Activated T-cell treated with anti-CD3 and anti-CD28 coated beads, Interleukin-2, amount 50 U/mL, for 1 hour (primary cell): Measurements from ENCODE around the gene ANKRD23.
"Not testable (repeated sequence)": the region's sequence is repeated elsewhere in the genome, so short reads cannot be mapped to it uniquely, and the experiment has no call there.

Experiments
- DNase-seq: peaks from one replicate; pipeline ENCODE4 v3.0.0-alpha.2; 2020

ANKRD23 gene

GRCh38 chr2:96843538-96844268, at the start of gene ANKRD23:
Gene ANKRD23, minus strand, starts transcription at chr2:96844021. Its CDS starts 29 bp downstream, at chr2:96843992.
- no peak for DNase-seq

DNA sequence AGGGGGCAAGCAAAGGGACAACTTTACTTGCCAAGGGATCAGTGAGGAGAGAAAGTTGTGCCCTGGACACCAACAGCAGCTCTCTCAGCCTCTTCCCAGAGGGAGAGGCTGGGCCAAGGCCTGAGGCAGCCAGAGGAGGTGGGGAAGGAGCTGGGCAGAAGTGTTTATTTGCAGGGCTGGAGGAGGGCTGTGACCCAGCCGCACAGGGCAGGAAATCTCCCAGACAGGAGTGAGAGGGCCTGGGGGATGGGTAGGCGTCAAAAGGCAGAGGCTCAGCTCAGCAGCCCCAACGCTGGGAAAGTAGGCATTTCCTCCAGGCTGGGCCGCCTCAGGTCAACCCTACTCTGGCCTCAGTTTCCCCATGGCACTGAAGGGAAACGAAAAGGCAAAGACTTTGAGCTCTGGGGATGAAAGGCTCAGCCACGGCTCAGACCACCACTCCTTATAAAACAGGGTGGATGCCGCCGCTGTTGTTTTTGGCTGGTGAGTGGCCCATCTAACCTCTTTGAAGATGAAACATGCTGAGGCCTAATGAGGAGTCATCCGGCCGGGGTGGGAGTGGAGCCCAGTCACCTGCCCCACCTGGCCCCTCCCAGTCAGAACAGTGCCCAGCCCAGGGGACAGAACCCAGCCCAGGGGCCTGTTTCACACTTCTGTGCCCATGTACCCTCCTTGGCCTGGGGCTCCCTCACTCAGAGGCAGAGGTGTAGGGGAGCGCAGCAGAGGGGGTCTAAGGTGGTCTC, 47.9 kb upstream of the ANKRD23 start:
- DNase-seq, result peak; percentile 38

DNA sequence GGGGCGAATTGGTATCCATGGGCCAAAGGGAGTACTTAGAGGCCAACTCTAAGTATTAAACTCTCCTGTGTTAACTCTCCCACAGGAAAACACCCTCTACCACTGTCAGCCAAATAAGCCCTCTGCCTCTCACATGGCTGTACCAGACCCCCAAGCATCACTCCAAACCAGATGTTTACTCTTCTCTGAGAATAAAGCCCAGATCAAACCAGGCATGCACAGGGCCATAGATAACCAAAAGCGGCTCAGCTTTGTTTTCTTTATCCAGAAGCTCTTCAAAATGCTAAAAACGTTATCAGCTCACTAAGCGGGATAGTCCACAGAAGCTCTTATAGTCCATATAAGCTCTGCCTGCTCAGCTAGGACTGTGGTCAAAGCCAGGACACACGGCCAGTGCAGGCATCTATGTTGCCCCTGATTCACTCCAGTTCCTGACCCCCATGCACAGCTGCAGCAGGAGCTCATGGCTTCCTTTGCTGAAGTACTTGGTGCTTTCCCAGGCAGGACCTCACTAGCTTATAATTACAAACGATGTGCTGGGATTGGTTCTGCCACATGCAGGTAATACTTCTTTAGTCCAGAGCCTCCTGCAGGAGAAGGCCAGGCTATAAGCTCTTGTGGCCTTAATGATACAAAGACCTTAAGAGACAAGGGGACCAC, 47.0 kb upstream of the ANKRD23 start:
- no peak for DNase-seq

DNA sequence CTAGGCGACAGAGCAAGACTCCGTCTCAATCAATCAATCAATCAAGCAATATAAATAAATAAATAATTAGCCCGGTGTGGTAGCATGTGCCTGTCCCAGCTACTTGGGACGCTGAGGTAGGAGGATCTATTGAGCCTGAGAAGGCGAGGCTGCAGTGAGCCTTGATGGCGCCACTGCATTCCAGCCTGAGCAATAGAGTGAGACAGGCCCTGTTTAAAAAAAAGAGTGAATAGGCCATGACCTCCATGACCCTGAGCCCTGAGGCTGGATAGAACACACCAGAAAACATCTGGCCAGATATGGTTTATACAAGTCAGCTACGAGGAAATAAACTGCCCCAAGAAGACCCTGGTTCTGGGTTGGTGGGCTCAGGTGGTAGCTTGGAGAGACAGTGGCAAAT, 46.4 kb upstream of the ANKRD23 start:
- DNase-seq, result no peak

DNA sequence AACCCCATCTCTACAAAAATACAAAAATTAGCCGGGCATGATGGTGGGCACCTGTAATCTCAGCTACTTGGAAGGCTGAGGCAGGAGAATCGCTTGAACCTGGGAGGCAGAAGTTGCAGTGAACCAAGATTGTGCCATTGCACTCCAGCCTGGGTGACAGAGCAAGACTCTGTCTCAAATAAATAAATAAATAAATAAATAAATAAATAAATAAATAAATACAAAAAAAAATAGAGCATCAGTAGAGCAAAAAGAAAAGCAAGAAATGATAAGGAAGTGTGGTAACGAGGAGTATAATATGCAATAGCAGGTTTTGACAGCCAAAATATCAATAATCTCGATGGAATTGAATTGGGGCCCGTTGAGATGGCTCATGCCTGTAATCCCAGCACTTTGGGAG, 45.7 kb upstream of the ANKRD23 start:
- not testable (repeated sequence) for DNase-seq

GRCh38 chr2:96888072-96889011, 44.5 kb upstream of the ANKRD23 start:
- no peak for DNase-seq

DNA sequence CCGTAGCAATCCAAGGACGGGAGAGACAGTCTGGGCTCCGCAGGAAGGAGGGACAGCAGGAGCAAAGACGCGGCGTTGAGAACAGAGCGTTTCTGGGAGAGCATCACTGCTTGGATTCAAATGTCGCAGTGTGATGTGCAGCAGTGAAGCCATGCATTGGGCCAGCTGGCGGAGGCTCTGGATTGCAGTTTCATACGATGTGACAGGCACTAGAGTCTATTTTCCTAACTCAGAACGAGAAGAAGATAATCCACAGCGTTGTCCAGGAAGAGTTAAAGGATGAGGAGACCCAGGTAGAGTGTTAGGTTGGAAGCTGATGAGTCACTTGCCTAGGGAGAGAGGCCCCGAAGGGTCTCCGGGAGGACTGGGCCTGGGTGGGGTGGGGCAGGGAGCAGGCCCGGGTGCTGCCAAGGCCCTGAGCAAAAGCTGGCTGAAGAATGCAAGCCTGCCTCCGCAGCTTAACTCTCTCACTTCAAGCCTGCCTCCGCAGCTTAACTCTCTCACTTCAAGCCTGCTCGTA, 43.7 kb upstream of the ANKRD23 start:
- no peak for DNase-seq

- no peak for DNase-seq
Measured at GRCh38 chr2:96885432-96886347, 41.9 kb upstream of the ANKRD23 start.

- no peak for DNase-seq
Measured at GRCh38 chr2:96884299-96885094, 40.7 kb upstream of the ANKRD23 start.

DNA sequence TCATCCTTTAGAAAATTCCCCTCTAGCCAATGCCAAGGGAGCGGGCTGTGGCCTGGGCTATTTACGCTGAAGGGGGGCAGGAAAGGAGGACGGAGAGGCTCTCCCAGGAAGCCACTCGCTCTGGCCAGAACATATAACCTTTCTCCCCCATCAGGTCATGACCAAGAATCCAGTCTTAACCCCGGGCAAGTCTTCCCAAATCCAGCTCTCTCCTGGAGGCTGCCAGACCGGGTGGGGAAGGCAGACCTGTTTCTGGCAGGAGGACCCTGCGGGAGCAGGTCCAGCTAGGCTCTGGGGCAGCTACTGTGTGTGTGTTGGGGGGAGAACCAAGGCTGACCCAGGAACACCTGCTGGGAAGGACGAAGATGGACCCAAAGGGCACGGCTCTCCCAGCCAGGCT, 39.5 kb upstream of the ANKRD23 start:
- no peak for DNase-seq

GRCh38 chr2:96882906-96883305, 39.1 kb upstream of the ANKRD23 start:
- no peak for DNase-seq

GRCh38 chr2:96882230-96882629, 38.4 kb upstream of the ANKRD23 start:
- no peak for DNase-seq

- no peak for DNase-seq
Measured at GRCh38 chr2:96881349-96882195, 37.8 kb upstream of the ANKRD23 start.

DNA sequence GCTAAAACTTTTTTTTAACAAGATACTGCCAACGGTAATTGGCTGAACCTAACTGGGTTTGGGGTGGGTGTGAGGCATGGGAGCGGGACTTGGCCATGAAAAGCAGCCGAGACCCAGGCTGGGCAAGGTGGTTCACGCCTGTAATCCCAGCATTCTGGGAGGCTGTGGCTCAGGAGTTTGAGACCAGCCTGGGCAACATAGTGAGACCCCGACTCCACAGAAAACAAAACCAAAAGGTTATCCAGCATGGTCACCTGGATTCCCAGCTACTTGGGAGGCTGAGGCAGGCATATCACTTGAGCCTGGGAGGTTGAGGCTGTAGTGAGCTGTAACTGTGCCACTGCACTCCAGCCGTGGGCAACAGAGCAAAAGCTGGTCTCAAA, 37.1 kb upstream of the ANKRD23 start:
- no peak for DNase-seq

- DNase-seq, result no peak
Measured at GRCh38 chr2:96879545-96880040, 35.8 kb upstream of the ANKRD23 start.

GRCh38 chr2:96878796-96879544, 35.1 kb upstream of the ANKRD23 start:
- no peak for DNase-seq

DNA sequence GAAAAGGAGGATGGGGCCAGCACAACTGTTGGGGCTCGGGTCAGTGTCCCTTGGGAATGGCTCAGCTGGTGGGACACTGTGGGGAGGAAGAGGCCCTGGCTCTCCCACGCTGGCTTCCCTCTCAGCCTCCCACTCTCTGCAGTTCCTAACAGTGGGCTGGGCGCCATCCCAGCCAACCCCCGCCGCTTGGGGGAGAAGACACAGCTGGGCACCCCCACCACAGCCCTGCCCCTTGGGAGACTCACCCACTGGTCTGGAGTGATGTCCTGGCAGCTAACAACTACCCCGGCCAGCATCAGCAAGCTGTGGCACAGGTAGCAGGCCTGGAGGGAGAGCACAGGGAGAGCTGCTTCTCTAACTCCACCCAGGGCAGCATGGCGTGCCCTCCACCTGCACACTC, 34.4 kb upstream of the ANKRD23 start:
- DNase-seq, result no peak

GRCh38 chr2:96877631-96878092, 33.8 kb upstream of the ANKRD23 start:
- DNase-seq, result no peak
